NCI-H2171 treated with DMSO at 0.1 percent for 48 hours (cell line): ENCODE results near the gene SERPINA10.
"Not testable (repeated sequence)": the region's sequence is repeated elsewhere in the genome, so short reads cannot be mapped to it uniquely, and the experiment has no call there.

Source experiments
- DNase-seq: peaks from one replicate; lab custom pipeline; 2025; lab: John Stamatoyannopoulos, UW

Gene SERPINA10

GRCh38 chr14:94284221-94284620 lies 8.8 kb downstream of the SERPINA10 start:
- DNase-seq: no peak

DNA sequence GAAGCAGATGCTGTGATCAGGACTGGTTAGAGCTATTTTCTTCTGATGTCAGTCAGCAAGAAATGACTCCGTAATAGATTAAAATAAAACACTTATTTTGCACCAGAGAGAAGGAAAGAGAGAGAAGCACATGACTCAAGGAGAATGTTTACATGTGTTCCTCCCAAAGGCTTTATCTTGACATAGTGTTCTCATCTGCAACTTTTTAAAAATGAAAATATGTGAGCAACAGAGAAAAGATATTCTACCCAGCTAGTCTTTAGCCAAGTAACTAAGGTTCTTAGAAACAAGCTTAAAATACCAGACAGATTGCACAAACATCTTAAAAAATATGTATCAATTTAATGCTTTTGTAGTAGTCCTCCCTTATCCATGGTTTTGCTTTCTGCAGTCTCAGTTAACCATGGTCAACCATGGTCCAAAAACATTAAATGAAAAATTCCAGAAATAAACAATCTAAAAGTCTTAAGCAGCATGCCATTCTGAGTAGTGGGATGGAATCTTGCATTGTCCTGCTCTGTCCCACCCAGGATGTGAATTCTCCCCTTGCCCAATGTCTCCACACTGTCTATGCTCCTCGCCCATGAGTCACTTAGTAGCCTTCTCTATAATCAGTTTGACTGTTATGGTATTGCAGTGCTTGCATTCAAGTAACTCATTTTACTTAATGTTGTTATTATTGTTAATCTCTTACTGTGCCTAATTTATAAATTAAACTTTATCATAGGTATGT lies 9.9 kb downstream of the SERPINA10 start:
- DNase-seq: no peak

- DNase-seq: no peak
Measured at GRCh38 chr14:94278731-94279130, 14.3 kb downstream of the SERPINA10 start.

GRCh38 chr14:94276898-94277561 lies 16.0 kb downstream of the SERPINA10 start:
- DNase-seq: not testable (repeated sequence)

DNA sequence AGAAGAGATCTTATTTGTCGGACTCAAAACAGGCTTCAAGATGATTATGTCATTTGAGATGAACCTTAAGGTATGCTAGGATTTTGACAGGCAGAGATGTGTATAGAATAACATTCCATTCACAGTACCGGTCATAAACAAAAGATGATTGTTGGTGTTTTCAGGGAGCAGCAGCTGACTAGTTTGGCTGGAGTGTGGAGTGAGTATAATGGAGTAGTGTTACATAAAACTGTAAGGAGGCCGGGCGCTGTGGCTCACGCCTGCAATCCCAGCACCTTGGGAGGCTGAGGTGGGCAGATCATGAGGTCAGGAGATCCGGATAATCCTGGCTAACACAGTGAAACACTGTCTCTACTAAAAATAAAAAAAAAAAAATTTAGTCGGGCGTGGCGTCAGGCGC lies 23.9 kb downstream of the SERPINA10 start:
- DNase-seq: no peak

DNA sequence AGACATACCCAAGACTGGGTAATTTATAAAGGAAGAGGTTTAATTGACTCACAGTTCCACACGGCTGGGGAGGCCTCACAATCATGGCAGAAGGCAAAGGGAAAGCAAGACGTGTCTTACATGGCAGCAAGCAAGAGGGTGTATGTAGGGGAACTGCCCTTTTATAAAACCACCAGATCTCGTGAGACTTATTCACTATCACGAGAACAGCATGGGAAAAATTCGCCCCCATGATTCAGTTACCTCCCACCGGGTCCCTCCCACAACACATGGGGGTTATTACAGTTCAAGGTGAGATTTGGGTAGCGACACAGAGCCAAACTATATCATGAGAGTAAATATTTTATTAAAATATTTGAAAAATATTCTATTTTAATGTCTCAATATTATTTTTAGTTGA lies 24.5 kb downstream of the SERPINA10 start:
- not testable (repeated sequence) for DNase-seq

DNA sequence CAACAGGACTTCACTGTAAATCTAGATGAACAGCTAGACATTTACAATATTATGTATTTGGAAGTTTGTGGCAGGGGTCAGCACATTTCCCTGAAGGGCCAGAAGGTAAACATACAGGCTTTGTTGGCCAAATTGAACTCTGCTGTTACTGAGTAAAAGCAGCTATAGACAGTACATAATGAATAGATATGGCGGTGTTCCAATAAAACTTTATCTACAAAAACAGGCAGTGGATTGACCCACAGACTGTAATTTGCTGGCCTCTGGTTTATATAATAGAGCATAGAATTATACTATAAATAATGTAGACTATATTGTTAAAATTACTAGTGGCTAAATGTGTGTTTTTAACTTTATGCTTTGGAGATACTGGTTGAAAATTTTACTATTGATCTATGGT lies 25.7 kb downstream of the SERPINA10 start:
- no peak for DNase-seq

DNA sequence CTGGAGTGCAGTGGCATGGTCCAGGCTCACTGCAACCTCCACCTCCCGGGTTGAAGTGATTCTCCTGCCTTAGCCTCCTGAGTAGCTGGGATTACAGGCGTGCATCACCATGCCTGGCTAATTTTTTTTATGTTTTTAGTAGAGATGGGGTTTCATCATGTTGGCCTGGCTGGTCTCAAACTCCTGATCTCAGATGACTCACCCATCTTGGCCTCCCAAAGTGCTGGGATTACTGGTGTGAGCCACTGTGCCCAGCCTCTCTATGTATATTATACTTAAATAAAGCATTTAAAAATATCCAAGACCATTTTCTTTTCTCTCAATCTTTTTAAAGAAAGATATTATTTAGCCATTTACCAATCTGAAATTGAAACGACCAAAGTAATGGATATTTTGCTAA lies 28.9 kb downstream of the SERPINA10 start:
- DNase-seq: not testable (repeated sequence)

DNA sequence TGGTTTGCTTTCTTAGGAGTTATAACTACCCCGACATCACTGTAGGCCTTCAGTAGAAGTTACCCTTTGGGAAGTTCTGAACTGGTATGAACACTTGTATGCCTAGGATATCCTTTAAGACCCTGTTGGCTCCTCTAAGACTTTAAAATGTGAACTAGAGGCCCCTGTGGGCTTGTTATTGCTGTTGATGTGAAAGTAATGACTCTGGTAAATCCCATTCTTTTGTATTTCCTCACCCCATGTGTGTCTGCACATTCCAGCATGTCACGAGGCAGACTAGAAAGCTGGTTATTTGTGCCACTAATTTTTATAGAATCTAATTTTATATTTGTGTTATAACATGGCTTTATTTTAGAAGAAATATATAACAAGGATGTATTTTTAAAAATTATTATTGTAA lies 48.9 kb downstream of the SERPINA10 start:
- no peak for DNase-seq

DNA sequence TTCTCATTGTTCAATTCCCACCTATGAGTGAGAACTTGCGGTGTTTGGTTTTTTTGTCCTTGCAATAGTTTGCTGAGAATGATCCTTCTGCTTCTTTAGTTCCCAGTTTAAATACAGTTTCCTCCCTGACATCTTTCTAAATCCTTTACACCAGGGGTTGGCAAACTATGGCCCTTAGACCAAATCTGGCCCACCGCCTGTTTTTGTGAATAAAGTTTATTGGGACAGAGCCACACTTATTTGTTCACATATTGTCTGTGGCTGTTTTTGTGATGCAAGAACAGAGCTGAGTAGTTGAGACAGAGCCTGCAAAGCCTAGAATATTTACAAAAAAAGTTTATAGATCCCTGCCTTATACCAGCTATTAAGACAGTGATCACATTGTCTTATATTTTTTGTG lies 53.7 kb downstream of the SERPINA10 start:
- no peak for DNase-seq

- DNase-seq: no peak
Measured at GRCh38 chr14:94237983-94238382, 55.1 kb downstream of the SERPINA10 start.

DNA sequence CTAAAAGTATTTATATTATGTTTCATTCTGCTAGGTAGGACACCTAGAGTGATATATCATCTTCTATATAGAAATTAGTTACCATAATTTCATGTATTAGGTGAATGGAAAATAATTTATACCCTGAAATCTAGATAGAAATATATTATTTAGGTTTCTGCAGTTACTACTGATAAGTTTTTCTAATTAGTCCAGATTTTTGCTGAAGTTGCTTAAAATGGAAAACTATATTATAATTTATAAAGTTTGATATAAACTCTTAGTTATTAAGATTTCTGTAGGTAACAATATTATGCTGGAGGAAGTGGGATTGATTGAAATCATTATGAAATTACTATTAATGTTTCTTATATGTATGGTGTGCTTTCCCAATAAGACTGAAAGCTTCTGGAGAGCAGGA lies 56.0 kb downstream of the SERPINA10 start:
- no peak for DNase-seq
